D721Med (cell line): ENCODE data around the gene IPCEF1.
"Not testable (repeated sequence)": the region's sequence is repeated elsewhere in the genome, so short reads cannot be mapped to it uniquely, and the experiment has no call there.

ENCODE experiments used
- DNase-seq: peaks from one replicate; pipeline ENCODE4 v3.0.0; 2011; ENCODE audit warnings: low spot score; ENCODE audit not compliant: insufficient read length
- FAIRE-seq: peaks from 2 replicates; lab custom pipeline; 2011; peaks lifted over from hg19 to GRCh38; lab: Jason Lieb, UNC
- TF ChIP-seq, protein P1 (sequence below): IDR thresholded peaks from 2 replicates; pipeline ENCODE4 v1.5.1; 2012; ENCODE audit warnings: mild to moderate bottlenecking, control low read depth; ENCODE audit not compliant: insufficient read depth; ENCODE audit errors: missing control alignments

Gene IPCEF1

DNA sequence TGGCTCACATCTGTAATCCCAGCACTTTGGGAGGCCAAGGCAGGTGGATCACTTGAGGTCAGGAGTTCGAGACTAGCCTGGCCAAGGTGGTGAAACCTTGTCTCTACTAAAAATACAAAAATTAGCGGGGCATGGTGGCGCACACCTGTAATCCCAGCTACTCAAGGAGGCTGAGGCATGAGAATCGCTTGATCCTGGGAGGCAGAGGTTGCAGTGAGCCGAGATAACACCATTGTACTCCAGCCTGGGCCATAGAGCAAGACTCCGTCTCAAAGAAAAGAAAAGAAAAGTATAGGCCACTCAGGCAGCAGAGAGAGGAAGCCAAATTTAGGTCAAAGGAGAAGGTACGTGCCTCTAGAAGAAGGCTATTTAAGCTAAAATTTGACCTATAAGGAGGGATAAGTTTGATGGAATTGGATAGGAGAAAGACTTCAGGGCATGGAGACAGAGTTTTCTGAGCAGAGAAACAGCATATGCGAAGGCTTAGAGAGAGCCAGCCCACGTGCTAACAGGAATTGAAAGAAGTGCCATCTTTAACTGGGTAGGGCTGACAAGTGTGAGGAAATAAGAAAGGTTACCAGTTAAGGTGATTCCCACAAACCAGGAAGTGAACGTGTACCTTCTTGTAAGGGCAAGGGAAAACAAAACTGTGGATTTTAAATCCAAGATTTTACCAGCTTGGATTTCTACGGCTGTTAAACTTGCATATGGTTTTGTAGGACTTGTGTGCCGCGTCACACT, 113.8 kb downstream of the IPCEF1 start:
- no peak for DNase-seq
- FAIRE-seq = no peak
- TF ChIP-seq, protein P1, sequence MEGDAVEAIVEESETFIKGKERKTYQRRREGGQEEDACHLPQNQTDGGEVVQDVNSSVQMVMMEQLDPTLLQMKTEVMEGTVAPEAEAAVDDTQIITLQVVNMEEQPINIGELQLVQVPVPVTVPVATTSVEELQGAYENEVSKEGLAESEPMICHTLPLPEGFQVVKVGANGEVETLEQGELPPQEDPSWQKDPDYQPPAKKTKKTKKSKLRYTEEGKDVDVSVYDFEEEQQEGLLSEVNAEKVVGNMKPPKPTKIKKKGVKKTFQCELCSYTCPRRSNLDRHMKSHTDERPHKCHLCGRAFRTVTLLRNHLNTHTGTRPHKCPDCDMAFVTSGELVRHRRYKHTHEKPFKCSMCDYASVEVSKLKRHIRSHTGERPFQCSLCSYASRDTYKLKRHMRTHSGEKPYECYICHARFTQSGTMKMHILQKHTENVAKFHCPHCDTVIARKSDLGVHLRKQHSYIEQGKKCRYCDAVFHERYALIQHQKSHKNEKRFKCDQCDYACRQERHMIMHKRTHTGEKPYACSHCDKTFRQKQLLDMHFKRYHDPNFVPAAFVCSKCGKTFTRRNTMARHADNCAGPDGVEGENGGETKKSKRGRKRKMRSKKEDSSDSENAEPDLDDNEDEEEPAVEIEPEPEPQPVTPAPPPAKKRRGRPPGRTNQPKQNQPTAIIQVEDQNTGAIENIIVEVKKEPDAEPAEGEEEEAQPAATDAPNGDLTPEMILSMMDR = no peak

DNA sequence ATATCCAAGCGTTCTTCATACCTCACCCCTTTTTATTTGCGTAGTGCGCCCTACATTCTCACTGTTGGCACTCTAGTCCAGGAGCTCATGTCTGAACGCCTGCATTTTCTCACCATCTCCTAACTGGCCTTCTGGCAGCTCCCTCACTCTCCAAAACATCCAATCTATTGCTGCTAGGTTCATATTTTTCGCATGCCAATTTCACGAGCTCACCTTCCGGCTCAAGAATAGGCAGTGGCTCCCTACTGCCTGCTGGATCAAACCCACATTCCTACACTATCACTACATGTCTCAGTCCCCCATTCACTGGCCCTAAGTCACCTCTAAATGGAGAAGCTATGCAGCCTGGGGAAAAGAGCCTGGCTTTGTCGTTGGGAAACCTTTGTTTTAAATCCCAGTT, 115.0 kb downstream of the IPCEF1 start:
- DNase-seq (no peak), FAIRE-seq (no peak)
- TF ChIP-seq, protein P1 = no peak

DNA sequence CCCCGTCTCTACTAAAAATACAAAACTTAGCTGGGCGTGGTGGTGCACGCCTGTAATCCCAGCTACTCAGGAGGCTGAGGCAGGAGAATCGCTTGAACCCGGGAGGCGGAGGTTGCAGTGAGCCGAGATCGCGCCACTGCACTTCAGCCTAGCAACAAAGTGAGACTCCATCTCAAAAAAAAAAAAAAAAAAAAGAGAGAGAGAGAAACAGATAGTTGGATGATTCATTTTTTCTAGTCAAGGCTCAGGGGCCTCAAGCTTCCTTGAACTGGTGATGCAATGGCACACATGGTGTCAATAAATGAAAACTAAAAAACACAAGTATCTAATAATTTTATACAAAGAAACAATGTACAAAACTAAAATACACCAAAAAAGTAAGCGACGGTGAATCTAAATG, 115.5 kb downstream of the IPCEF1 start:
- DNase-seq, FAIRE-seq: not testable (repeated sequence)

DNA sequence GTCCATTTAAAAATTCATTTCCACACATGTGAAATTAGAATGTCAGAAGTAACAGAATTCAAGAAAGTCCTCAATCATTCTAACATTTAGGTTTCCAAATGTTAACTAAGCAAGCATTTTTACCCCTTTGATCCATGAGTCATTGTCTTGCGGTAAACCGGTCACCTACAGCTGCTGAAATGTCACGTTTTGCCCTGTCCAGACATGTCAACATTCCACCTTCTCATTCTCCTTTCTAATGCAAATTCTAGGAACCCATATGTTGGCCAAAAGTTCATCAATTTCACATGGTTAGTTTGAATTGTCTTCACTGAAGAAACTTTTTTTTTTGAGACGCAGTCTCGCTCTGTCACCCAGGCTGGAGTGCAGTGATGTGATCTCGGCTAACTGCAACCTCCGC, 117.2 kb downstream of the IPCEF1 start:
- TF ChIP-seq, protein P1 = no peak
- DNase-seq (no peak), FAIRE-seq (no peak)

DNA sequence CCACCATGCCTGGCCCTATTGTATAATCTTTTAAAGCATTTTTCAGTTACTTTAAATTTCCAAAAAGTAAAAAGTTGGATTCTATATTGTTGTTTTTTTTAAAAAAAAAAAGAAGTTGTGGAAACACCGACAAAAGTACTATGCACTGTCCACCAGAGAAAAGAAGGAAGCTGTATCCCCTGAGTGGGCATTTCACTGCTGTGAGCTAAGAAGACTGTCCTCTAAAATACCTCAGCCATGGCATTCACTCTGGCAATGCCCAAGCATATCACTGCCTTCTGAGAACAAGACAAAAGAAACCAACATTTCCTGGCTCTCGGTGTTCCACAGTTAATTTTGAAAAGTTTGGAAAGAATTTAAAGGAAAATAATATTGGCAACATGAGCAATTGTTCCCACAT, 117.8 kb downstream of the IPCEF1 start:
- TF ChIP-seq, protein P1 = no peak
- no peak for FAIRE-seq
- no peak for DNase-seq

DNA sequence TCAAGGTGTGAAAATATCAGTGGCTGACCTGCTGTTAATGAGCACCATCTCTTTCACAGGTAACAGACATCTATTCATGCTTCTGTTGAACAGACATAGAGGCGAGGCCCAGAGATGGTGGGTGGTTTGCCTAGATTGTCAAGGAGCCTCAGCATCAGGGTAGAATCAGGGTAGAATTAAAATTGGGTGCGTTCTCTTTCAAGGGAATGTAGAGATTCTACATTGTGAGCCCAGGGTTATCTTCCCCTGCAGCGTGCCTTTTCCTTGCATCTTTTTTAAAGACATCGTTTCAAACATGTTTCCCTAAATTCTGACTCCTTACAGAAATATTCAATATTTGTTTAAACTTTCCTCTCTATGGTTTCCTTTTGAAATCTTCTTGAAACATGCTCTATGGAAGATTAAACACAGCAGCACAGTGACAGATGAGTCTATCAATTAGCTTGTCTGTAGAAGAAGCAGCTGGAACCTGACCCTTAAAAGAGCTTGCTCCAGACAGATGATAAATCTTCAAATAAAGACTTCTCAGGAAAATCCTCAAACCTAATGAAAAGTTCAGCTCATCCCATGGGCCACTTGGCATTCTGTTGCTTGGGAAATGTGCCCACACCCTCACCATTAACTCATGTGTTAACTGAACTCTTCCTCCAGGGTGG, 119.8 kb downstream of the IPCEF1 start:
- TF ChIP-seq, protein P1 = no peak
- DNase-seq (no peak), FAIRE-seq (no peak)

DNA sequence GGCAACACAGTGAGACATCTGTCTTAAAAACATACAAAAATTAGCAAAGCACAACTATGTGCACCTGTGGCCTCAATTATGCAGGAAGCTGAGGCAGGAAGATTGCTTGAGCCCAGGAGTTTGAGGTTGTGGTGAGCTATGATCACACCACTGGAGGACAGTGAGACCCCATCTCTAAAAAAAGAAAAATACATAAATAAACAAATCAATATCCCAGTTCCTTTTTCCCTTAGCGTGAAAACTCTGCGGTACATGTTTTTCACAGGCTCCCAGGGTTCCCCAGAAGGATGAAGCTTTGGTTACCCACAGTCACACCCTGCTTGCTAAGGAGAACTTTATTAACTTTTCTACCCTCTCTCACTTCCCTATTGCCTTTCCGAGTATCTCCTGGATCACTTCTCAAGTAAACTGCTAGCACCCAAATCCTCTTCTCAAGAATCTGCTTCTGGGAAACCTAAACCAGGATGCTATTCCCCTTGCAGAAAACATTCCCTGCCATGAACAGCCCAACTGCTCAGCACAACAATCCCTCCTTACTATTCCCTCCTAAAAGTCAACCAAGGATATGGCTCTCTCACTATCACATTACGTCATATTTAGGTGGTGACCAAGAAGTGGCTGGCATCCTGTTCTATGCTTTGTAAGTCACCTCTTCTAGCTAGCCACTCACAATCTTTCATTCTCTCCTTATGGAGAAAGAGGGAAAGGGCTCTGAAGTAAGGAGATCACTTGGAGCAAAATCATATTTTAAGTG, 122.4 kb downstream of the IPCEF1 start:
- no peak for DNase-seq
- no peak for FAIRE-seq
- TF ChIP-seq, protein P1 = no peak
